Endodermal cell (in vitro differentiated cells): Measurements from ENCODE around the gene UVRAG. TPM values are rescaled to one million over a fixed set of nuclear protein-coding genes. Genes with fewer than 3 reads are reported as not detected.

Experiments used
- DNase-seq: peaks from one replicate; pipeline ENCODE4 v3.0.0-alpha.2; 2017
- H3K27ac ChIP-seq: 2 replicates; pipeline ENCODE4 v1.5.1; 2013; ENCODE audit warnings: mild to moderate bottlenecking, low read depth, low read length, moderate library complexity
- H3K27me3 ChIP-seq: 2 replicates; pipeline ENCODE4 v1.6.1; 2013; ENCODE audit warnings: mild to moderate bottlenecking, low read length, moderate library complexity; ENCODE audit not compliant: insufficient read depth, control insufficient read depth, poor library complexity, severe bottlenecking
- H3K36me3 ChIP-seq: 2 replicates; pipeline ENCODE4 v1.7.0; 2013; ENCODE audit warnings: mild to moderate bottlenecking, low read length, moderate library complexity; ENCODE audit not compliant: control insufficient read depth, insufficient read depth
- H3K4me1 ChIP-seq: one replicate; pipeline ENCODE4 v1.7.0; 2013; ENCODE audit warnings: low read length; ENCODE audit not compliant: control insufficient read depth, insufficient read depth
- H3K4me3 ChIP-seq: 2 replicates; pipeline ENCODE4 v1.5.1; 2013; ENCODE audit warnings: mild to moderate bottlenecking, low read length, moderate library complexity
- H3K9ac ChIP-seq: 2 replicates; pipeline ENCODE4 v1.6.1; 2013; ENCODE audit warnings: mild to moderate bottlenecking, low read length, moderate library complexity; ENCODE audit not compliant: poor library complexity, severe bottlenecking; ENCODE audit errors: extremely low read depth
- H3K9me3 ChIP-seq: 2 replicates; pipeline ENCODE4 v1.6.1; 2013; ENCODE audit warnings: mild to moderate bottlenecking, low read length, moderate library complexity; ENCODE audit not compliant: control insufficient read depth
- H3K27ac Mint-ChIP-seq: 2 replicates; pipeline ENCODE4 v1.8.0; 2020; ENCODE audit warnings: mixed read lengths
- H3K27me3 Mint-ChIP-seq: 2 replicates; pipeline ENCODE4 v1.8.0; 2021; ENCODE audit warnings: mild to moderate bottlenecking, mixed read lengths; ENCODE audit not compliant: insufficient read depth
- H3K36me3 Mint-ChIP-seq: 2 replicates; pipeline ENCODE4 v1.8.0; 2020; ENCODE audit warnings: low read depth, mixed read lengths
- H3K4me1 Mint-ChIP-seq: 2 replicates; pipeline ENCODE4 v1.8.0; 2020; ENCODE audit warnings: mixed read lengths
- H3K4me3 Mint-ChIP-seq: 2 replicates; pipeline ENCODE4 v1.8.0; 2020; ENCODE audit warnings: mild to moderate bottlenecking, moderate library complexity, mixed read lengths
- H3K9me3 Mint-ChIP-seq: 2 replicates; pipeline ENCODE4 v1.8.0; 2020; ENCODE audit warnings: mild to moderate bottlenecking, mixed read lengths
- WGBS, 2 experiments: methylation state at CpG; one replicate each; pipeline versions ENCODE4 v1.1.5 to v1.1.7; 2013; ENCODE audit warnings: missing lambda C conversion rate in 2 of 2, mixed read lengths in 1 of 2; ENCODE audit not compliant: insufficient coverage in 1 of 2, insufficient read length in 1 of 2; 5-methylcytosine and 5-hydroxymethylcytosine counted together
- total RNA-seq, 2 donors: library from RNA; stranded (reverse); fragmentation: NEBNext Ultra II Directional in 1 of 2; extraction: Animal tissue kit (Norgen Biotek cat#: 25700) in 1 of 2; gene quantifications; 2 replicates in 1 of 2; 3 replicates in 1 of 2; pipeline ENCODE4 v1.2.1, GENCODE V29; 2021
- TF ChIP-seq, protein P1 (sequence below): fragments of 200-600 bp; sonication (generic); conservative IDR thresholded peaks from 2 replicates; pipeline ENCODE4 v1.5.0; 2021; ENCODE audit warnings: antibody characterized with exemption, mild to moderate bottlenecking

UVRAG gene
- total RNA-seq, 2 donors from 2014 or later: 19.7 to 34.9 TPM

DNA sequence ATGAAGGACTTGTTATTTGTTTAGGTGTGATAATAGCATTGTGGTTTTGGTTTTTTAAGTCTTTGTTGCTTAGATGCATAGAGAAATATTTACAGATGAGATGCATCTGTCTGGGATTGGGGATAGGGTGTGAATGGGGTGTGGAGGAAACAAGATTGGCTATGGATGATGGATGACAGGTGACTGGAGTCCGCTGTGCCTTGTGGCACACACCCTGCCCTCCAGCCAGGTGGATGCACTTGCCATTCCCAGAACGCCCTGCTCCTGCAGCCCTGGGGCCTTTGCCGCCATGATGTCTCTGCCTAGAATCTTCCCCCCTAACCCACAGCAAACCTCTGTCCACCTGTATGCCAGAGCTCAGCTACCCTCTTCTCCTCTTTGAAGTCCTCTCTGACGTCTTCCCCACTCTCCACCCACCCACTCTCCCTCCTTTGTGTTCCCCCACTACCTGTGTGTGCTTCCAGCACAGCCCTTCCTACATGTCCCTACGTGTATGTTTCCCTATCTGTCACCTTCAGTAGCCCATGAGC is 336.6 kb downstream of the UVRAG start:
- H3K9me3 Mint-ChIP-seq: no peaks in the 10 kb centered on the region
- peaks cover 16% of the 10 kb centered on the region for H3K4me1 Mint-ChIP-seq
- TF ChIP-seq, protein P1, sequence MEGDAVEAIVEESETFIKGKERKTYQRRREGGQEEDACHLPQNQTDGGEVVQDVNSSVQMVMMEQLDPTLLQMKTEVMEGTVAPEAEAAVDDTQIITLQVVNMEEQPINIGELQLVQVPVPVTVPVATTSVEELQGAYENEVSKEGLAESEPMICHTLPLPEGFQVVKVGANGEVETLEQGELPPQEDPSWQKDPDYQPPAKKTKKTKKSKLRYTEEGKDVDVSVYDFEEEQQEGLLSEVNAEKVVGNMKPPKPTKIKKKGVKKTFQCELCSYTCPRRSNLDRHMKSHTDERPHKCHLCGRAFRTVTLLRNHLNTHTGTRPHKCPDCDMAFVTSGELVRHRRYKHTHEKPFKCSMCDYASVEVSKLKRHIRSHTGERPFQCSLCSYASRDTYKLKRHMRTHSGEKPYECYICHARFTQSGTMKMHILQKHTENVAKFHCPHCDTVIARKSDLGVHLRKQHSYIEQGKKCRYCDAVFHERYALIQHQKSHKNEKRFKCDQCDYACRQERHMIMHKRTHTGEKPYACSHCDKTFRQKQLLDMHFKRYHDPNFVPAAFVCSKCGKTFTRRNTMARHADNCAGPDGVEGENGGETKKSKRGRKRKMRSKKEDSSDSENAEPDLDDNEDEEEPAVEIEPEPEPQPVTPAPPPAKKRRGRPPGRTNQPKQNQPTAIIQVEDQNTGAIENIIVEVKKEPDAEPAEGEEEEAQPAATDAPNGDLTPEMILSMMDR: no peak
- H3K27me3 ChIP-seq: peaks cover 76% of the 10 kb centered on the region
- H3K9ac ChIP-seq: no peak overlapping the region
- 80 to 83% methylated on average over 2 to 5 of the region's 5 CpGs for WGBS, 2 experiments
- no peaks in the 10 kb centered on the region for H3K9me3 ChIP-seq
- no peaks in the 10 kb centered on the region for H3K36me3 Mint-ChIP-seq
- peaks cover 6% of the 10 kb centered on the region for H3K4me1 ChIP-seq
- no peak overlapping the region for H3K4me3 ChIP-seq
- H3K27ac Mint-ChIP-seq: peak overlapping the region; percentile 76
- no peaks in the 10 kb centered on the region for H3K36me3 ChIP-seq
- H3K27ac ChIP-seq: no peak overlapping the region
- H3K4me3 Mint-ChIP-seq: no peak overlapping the region
- DNase-seq: no peak
- H3K27me3 Mint-ChIP-seq: peaks cover 82% of the 10 kb centered on the region

DNA sequence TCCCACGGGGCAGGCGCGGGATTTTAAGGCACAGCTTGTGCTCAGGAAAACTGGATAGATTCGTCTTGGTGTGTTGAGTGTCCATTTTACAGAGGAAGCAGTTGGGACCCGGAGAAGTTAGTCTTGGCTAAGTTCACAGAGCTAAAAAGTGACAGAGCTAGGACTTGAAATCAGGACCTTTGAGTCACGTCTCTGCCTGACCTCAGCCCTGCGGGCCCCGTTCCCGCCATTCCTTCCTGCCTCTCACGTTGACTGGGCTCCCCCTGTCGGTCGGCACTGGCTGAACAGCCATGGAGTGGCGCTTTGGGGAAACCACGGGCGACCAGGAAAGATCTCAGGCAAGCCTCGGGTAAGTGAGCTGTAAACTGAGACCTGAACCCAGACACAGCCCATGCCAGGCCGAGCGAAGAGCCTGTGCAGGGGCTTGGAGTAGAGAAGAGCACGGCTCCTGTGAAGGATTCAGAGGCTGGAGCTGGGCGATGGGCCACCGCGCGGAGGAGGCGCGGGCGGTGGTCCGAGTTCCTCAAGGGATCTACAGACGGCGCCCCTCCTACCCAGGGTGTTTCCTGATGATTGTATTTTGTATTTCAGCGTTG is 337.2 kb downstream of the UVRAG start:
- peak overlapping the region; percentile 76 for H3K27ac Mint-ChIP-seq
- DNase-seq: peak; percentile 97
- no peaks in the 10 kb centered on the region for H3K9me3 ChIP-seq
- peaks cover 16% of the 10 kb centered on the region for H3K4me1 Mint-ChIP-seq
- no peak overlapping the region for H3K27ac ChIP-seq
- H3K27me3 Mint-ChIP-seq: peaks cover 79% of the 10 kb centered on the region
- TF ChIP-seq, protein P1: peak; percentile 98
- peak overlapping the region; percentile 46 for H3K4me3 ChIP-seq
- H3K9me3 Mint-ChIP-seq: no peaks in the 10 kb centered on the region
- peaks cover 71% of the 10 kb centered on the region for H3K27me3 ChIP-seq
- 33 to 35% methylated on average over 16 to 27 of the region's 30 CpGs for WGBS, 2 experiments
- H3K4me1 ChIP-seq: peaks cover 6% of the 10 kb centered on the region
- no peaks in the 10 kb centered on the region for H3K36me3 ChIP-seq
- no peaks in the 10 kb centered on the region for H3K36me3 Mint-ChIP-seq
- H3K4me3 Mint-ChIP-seq: peak overlapping the region; percentile 62
- no peak overlapping the region for H3K9ac ChIP-seq

DNA sequence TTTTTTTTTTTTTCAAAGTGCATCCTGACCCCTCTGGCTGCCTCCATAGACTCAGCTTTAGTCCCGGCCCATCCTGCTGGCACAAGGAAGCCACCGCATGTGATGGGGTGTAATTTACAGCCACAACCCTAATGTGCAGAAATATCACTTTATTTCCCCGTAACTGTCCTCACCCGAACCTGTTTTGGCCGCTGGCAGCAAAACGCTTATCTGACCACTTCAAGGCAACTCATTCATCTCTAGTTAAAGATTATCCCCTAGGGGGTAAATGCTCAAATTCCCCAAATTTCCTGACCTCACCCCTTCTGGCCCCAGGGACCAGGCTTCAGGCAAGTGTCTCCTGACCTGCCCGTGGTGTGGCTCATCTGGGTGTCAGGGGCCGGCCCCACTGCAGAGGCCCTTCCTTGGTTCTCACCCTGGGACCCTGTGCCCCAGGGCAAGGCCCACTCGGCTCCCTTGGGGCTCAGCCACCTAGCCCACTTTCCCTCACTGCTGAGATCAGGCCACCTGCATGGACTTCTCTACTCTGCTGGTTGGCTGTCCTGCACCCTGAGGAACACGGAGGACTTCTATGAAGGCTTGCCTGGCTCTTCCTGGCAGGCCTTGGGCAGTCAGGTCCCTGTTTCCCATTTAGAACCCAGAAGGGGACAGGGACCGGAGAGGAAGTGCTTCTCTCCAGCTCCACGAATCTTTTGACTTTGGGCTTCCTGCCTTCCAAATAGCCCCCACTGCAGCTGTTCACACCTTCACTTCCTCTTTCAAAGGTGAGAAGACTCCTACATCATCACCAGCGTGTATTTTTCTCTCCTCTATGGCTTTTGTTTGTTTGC is 337.9 kb downstream of the UVRAG start:
- peaks cover 16% of the 10 kb centered on the region for H3K4me1 Mint-ChIP-seq
- H3K27me3 ChIP-seq: peaks cover 66% of the 10 kb centered on the region
- no peaks in the 10 kb centered on the region for H3K9me3 Mint-ChIP-seq
- 69 to 73% methylated on average over 9 to 12 of the region's 13 CpGs for WGBS, 2 experiments
- H3K9ac ChIP-seq: no peak overlapping the region
- H3K36me3 ChIP-seq: no peaks in the 10 kb centered on the region
- peak overlapping the region; percentile 46 for H3K4me3 ChIP-seq
- H3K4me1 ChIP-seq: peaks cover 6% of the 10 kb centered on the region
- peaks cover 79% of the 10 kb centered on the region for H3K27me3 Mint-ChIP-seq
- no peaks in the 10 kb centered on the region for H3K36me3 Mint-ChIP-seq
- peak overlapping the region; percentile 62 for H3K4me3 Mint-ChIP-seq
- no peak overlapping the region for H3K27ac ChIP-seq
- DNase-seq: peak; percentile 63
- TF ChIP-seq, protein P1: no peak
- no peak overlapping the region for H3K27ac Mint-ChIP-seq
- no peaks in the 10 kb centered on the region for H3K9me3 ChIP-seq
